HT-29 (cell line): ENCODE data around the gene ARL10. TPM values are rescaled to one million over a fixed set of nuclear protein-coding genes. Genes with fewer than 3 reads are reported as not detected.

Source experiments
- DNase-seq: peaks from one replicate; pipeline ENCODE4 v3.0.0-alpha.2; 2015; ENCODE audit warnings: low spot score
- total RNA-seq: library from RNA; depleted of rRNA; stranded (reverse); fragments of >200 nt; shearing (Covaris generic); gene quantifications from 2 replicates; pipeline ENCODE4 v1.2.3, GENCODE V29; 2014

The ARL10 gene
- total RNA-seq, 1 experiment from 2014 or later = not detected

DNA sequence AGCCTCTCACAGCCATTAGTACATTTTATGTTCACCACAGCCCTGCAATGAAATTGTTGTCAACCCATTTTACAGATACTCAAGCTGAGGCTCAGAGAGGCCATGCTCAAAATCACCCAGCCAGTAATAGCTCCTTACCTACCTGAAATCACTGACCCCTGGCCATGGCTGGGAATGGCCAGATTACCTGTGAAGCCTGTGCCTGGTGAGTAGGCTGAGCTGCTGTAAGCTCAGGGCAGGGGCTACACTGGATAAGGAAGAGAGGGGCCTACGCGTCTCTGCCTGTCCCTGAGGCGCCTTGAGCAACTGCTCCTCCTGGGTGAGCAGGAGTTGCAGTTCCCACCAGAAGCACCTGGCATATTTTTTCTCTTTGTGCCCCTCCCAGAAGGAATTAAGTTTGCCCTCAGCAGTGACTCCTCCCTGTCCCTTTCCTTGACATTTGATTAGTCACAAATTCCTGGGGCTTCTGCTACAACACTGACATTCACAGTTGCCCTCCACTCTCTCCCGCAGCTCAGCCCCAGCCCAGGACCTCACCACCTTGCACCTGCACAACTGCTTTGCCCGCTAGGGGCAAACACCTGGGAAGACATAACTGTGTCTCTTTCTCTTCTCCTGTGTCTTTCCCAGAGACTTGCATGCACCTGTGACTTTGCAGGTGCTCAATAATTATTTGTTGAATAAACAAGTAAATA is 45.3 kb downstream of the ARL10 start:
- peak; percentile 51 for DNase-seq

DNA sequence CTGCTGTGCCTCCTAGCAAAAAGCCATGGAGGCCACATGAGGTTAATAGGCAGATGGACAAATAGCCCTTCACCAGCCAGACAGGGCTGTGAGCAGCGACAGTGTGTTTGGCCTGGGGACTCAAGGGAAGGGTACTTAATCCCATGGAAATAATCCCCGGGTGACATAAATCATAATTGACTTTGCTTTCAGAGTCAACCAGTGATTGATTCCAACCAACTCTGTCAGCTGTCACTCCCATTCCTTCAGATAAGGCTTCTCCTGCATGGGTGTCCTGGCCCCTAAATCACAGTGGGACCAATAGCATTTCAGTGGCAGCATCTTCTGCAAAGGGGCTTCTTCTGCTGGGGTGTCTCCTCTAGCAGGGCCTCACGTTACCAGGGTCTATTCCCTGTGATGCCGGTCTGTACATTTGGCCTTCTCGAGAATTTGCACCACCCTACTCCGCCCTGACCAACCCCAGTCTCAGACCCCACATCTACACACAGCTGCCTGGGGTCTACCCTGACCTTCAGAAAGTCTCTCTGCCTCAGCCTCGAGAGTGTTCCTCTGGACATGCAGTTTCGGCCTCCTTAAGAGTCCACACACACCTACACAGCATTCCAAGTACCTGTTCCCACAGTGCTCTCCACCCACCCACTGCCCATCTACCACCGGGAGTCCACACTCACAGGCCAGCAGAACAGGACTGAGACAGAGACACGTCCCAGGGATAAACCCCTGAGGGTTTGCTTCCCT is 47.4 kb downstream of the ARL10 start:
- no peak for DNase-seq

DNA sequence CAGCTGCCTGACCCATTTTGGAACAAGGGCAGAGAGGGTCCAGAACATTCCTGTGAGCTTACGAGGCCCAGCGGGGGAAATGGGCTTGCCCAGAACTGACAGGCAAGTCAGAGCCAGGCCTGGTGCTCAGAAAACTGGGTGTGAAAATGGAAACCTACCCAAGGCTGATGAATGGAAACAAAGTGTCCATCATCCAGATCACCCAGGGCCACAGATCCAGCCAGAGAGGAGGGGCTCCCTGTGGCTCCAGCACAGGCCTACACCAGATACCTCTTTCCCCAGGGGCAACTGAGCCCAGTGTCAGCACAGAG is 47.9 kb downstream of the ARL10 start:
- DNase-seq = no peak

DNA sequence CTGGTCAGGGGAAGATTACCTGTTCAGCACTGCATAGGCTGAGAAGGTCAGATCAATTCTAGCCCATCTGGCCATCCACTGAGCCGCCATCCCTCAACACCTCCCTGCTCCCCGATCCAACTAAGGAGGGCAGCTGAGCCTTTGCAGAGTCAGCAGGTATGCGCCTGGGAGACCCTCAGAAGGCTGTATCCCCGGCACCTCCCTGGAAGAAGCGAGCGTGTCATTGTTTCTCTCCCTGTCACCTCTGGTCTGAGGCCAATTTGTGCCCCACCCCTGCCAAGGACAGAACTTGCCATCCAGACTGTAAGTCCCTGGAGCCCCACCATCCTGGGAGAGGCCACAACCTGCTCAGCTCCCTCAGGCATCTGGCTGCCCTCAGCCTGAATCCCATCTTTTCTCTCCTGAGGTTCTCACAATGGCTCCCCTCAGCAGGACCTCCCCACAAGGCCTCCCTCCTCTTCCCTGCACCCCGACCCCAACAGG is 48.5 kb downstream of the ARL10 start:
- no peak for DNase-seq

DNA sequence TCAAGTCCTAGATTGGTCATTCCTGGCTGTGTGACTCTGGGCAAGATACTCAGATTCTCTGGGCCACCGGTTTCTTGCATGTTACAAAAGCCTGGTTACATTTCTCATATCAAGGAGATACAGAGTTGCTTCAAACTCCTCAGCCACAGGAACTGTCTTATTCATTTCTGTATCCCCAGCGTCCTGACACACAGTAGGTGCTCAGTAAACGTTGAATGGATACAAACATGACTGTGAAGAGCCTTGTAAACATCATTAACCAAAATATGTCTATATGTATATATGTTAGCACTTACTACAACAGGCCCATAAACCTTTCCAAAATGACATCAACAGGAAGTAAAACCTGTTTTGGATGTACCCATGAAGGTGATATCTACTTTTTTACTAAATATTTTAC is 49.4 kb downstream of the ARL10 start:
- DNase-seq = no peak

DNA sequence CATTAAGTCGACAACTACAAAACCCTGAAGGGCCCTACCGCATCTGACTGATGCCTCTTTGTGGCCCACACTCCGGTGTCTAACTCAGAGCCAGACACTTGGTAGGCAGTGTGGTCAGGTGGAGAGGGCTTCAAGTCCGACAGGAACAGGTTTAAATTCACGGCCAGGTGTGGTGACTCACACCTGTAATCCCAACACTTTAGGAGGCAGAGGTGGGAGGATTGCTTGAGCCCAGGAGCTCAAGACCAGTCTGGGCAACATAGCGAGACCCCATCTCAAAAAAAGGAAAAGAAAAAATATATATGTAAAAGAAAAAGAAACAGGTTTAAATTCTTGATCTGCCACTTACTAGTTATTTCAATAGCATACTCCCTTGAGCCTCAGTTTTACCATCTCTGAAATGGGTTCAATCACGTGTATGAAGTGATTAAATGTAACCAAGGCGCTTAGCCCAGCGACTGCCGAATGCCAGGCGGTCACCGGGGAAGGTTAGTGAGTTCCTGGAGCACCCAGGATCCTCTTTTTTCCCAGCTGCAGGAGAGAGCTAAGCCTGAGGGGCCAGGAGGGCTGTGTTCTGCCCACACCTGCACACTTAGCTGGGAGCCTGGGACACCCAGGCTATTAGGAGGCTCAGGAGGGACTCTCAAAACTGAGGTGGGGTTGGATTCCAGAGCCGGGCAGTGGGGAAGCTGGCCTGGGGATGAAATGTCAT is 50.1 kb downstream of the ARL10 start:
- no peak for DNase-seq

DNA sequence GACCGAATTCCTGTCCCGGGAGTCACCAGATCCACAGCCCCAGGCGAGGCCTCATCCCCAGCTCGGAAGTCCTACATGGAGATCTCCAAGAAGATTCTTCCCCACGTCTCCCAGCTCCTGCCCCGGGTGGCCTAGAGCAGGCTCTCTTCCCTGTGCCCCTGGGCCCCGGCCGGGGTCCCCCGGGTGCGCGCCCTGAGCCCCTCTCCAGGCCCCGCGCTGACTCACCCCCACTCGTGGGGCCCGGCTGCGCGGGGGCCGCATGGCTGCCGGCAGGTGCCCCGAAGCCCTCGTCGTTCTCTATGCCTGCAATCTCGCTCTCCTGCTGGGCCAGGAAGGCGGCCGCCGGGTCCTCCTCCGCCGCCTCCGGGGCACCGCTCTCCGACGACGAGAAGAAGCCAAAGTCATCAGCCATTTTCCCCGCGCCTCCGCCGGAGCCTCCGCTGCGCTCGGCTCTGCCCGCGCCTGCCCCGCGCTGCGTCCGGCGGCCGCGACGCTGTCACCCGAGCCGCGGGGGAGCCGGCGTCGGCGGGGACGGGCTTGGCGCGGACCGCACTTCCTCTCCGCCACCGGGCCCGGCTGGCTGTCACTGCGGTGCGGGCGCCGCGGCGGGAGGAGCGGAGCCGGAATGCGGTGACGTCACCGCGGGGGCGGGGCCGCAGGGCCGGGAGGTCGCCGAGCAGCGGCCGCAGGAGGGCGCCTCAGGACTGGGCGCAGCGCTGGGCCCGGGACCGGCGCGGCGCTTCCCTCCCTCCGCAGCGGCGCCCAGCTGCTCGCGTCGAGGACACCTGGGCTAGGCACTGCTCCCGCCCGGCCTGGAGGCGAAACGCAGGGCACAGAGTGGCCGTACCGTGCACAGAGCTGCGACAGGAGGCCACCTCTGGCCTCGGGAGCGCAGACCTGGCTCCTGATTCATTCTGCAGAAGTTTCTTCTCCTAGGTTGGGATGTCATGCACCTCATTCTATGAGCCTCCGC is 51.0 kb downstream of the ARL10 start, which contains the start of gene CLTB:
CLTB (minus strand) TSS at position 588 of the 973 bp plus-strand sequence; CDS start at position 412, 176 bp downstream.
- peak; percentile 92 for DNase-seq

DNA sequence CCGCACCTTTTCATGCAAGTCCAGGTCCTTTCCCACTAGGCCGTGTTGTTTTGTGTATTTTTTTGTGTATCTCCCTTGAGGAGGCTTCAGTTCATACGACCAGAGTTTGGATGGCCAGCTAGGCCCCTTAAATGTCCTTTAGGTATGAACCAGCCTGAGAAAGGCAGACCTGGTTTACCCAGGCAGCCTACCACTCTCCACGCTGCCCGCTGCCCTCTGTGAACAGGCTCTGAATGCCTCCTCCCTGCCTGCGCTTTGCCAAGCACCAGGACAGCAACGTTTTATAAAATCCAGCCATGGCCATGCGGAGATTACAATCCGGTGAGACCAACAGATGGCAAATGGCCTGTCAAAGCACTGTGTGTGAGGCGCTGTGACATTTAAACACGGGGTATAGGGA is 51.7 kb downstream of the ARL10 start:
- no peak for DNase-seq

DNA sequence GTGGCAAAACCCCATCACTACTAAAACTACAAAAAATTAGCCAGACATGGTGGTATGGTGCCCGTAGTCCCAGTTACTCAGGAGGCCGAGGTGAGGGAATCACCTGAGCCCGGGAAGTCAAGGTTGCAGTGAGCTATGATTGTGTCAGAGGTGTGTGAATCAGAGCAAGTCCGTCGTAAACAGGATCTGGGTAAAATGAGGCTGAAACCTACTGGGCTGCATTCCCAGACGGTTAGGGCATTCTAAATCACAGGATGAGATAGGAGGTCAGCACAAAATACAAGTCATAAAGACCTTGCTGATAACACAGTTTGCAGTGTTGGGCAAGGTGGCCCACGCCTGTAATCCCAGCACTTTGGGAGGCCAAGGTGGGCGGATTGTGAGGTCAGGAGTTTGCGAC is 53.0 kb downstream of the ARL10 start:
- DNase-seq = no peak

DNA sequence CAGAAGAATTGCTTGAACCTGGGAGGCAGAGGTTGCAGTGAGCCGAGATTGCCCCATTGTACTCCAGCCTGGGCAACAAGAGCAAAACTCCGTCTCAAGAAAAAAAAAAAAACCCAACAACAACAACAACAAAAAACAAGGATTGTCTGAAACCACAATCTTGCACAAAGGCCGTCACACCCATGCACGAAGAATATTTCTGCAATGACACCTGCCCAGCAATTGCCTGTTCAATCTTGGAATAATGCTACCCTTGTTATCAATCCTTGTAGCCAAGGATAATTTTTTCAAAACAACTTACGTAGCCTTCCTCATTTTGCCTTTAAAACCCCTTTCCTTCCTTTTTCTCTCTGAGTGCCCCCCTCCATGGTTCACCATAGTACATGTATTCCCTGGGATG is 54.8 kb downstream of the ARL10 start:
- DNase-seq = no peak

DNA sequence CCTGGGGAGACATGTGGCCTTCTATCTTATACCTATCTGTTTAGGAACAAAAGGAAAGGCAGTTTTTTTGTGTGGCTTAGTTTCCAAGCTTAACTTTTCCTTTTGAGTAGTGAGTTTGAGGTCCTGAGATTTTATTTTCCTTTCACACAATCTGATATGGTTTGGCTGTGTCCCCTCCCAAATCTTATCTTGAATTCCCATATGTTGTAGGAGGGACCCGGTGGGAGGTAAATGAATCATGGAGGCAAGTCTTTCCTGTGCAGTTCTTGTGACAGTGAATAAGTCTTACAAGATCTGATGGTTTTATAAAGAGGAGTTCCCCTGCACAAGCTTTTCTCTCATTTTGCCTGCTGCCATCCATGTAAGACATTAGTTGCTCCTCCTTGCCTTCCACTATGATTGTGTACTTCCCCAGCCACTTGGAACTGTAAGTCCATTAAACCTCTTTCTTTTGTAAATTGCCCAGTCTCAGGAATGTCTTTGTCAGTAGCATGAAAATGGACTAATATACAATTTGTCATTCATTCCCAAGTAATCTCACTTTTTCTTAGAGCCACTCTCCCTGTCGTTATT is 55.8 kb downstream of the ARL10 start:
- DNase-seq = no peak

DNA sequence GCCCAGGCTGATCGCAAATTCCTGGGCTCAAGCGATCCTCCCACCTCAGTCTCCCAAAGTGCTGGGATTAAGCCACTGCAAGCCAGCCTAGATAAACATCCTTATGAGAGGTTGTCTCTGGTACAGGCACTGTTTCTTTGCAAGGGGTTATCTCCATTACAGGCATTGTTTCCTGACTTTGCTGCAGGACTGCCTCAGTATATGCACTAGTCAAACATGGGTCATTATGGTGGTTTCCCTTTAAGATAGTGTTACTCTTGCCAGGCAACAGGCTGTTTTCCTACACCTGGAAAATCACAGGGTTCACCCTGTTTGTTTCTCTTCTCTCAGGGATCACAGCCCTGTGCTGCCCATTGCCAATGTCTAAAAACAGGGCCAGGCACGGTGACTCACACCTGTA is 58.9 kb downstream of the ARL10 start:
- DNase-seq = no peak

DNA sequence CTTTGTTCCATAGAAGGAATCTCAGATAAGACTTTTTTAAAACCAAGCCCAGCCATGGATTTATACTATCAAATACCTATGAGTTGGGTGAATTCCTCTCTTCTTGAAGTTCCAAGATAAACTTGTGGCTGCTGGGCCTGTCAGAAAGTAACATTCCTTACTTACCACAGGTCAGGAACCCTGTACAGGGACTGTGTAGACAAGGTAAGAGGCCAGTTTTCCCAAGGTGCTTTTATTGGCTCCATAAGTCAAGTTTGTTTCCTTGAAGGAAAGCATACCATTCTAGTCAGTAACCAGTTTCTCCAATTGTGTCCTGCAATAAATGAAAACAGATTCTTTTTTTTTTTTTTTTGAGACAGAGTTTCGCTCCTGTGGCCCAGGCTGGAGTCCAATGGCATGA is 59.9 kb downstream of the ARL10 start:
- peak; percentile 4 for DNase-seq

DNA sequence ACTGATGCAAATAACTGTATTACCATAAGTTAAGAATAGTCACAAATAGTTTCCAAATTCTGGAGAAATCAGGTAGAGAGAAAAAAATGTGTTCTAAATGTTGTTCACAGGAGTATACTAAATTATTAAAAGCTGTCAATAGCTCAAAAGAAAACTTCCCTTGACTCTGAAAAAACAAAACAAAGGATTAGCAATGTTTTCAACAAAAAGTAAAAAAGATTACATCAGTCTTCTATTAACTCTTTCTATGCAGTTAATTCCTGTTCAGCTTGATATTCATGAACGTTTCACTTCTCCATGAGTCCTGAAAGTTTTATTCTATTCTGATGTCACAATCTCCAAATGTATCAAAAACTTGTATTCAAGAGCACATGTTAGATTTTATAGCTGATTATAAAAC is 60.5 kb downstream of the ARL10 start:
- no peak for DNase-seq

DNA sequence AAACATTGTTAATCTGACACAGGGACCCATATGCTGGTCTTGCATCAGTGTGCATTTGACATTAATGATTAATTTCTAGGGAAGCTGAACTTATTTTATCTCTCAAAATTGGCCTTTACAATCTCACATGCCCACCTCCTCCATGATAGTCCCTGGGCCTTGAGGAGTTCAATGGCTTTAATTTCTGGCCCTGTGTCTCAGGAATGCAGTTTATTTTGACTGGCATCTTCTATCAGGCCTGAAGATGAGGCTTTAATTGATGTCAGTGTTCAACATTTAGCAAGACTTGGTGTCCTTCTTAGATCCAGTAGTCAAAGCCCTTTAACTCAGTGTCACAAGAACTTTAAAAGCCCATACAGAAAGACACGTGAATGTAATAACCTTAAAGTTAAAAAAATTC is 61.6 kb downstream of the ARL10 start:
- DNase-seq = no peak

DNA sequence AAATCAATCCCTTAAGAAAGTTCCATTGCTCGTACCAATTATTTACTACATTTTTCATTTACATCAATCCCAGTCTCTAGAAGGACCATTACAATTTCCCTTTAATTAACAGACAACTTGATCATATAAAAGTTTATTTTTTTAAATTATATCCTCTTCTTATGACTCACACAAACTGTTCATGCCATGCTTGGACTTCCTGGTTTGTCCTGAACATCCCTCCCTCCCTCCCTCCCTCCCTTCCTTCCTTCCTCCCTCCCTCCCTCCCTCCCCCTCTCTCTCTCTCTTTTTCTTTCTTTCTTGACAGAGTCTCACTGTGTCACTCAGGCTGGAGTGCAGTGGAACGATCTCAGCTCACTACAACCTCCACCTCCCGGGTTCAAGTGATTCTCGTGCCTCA is 62.7 kb downstream of the ARL10 start:
- DNase-seq = no peak

DNA sequence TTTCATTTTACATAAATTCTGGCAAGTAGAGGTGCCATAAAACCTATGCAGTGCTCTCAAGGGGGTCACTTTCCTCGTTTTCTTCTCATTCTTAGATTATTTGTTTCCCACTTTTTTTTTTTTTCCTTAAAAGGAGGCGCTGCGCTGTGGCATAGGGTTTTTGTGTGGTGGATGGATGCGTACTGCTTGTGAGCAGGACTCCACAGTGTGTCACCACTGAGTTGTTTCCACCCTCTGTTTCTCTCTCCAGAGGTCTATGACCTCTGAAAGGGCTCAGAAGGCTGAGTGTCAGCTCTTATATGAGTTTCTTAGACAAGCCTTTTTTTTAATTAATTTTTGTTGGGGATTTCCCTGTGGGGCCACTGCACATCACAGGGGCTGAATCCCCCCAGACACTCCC is 64.7 kb downstream of the ARL10 start:
- DNase-seq = no peak
